Spleen (tissue), 11 donors: ENCODE results near the gene C16orf87. TPM values are rescaled to one million over a fixed set of nuclear protein-coding genes. Genes with fewer than 3 reads are reported as not detected.
A peak's percentile ranks its signal among the peaks of the same experiment; 100 is the strongest.

Experiments
- DNase-seq: peaks from one replicate; pipeline ENCODE4 v3.0.0-alpha.2; 2020
- H3K27ac ChIP-seq, 8 donors: fragments of 200-600 bp; sonication (generic) in 7 of 8; 1 replicate in 4 of 8; 2 replicates in 4 of 8; pipeline versions ENCODE4 v1.5.0 to v1.8.0; 2016 to 2021; ENCODE audit warnings: inconsistent platforms in 4 of 8, mild to moderate bottlenecking in 4 of 8, moderate library complexity in 1 of 8
- H3K27me3 ChIP-seq, 7 donors: fragments of 200-600 bp; sonication (generic) in 6 of 7; replicated peaks in 1 of 7; 1 replicate in 4 of 7; 2 replicates in 3 of 7; pipeline versions ENCODE4 v1.5.0 to v1.8.0; 2016 to 2021; ENCODE audit warnings: inconsistent platforms in 3 of 7, mild to moderate bottlenecking in 1 of 7
- H3K36me3 ChIP-seq, 6 donors: fragments of 200-600 bp; sonication (generic) in 5 of 6; 1 replicate in 4 of 6; 2 replicates in 2 of 6; pipeline versions ENCODE4 v1.5.0 to v1.8.0; 2016 to 2021; ENCODE audit warnings: inconsistent platforms in 2 of 6
- H3K4me1 ChIP-seq, 6 donors: fragments of 200-600 bp; sonication (generic) in 5 of 6; 1 replicate in 3 of 6; 2 replicates in 3 of 6; pipeline versions ENCODE4 v1.5.0 to v1.8.0; 2016 to 2021; ENCODE audit warnings: inconsistent platforms in 3 of 6
- H3K4me3 ChIP-seq, 8 donors: fragments of 200-600 bp; sonication (generic) in 7 of 8; 1 replicate in 4 of 8; 2 replicates in 4 of 8; pipeline versions ENCODE4 v1.5.0 to v1.8.0; 2016 to 2021; ENCODE audit warnings: inconsistent platforms in 4 of 8, mild to moderate bottlenecking in 4 of 8, moderate library complexity in 2 of 8
- H3K9me3 ChIP-seq, 8 donors: fragments of 200-600 bp; sonication (generic) in 7 of 8; 1 replicate in 4 of 8; 2 replicates in 4 of 8; pipeline versions ENCODE4 v1.5.0 to v1.8.0; 2016 to 2021; ENCODE audit warnings: inconsistent platforms in 4 of 8
- POLR2A ChIP-seq, 3 donors: fragments of 450-650 bp; IDR thresholded peaks; one replicate each; pipeline ENCODE4 v1.5.1; 2017; ENCODE audit warnings: antibody characterized with exemption in 3 of 3, mild to moderate bottlenecking in 1 of 3
- POLR2AphosphoS5 ChIP-seq, 3 donors: sonication (generic); formaldehyde crosslinking; IDR thresholded peaks; one replicate each; pipeline ENCODE4 v1.5.1; 2017; ENCODE audit warnings: antibody characterized with exemption in 3 of 3
- WGBS, 5 donors: extraction: QIAGEN DNeasy Blood & Tissue Kit in 3 of 5; methylation state at CpG; one replicate each; pipeline versions ENCODE4 v1.1.5 to v1.1.7; 2013 to 2018; 5-methylcytosine and 5-hydroxymethylcytosine counted together
- intact Hi-C: fragments of 100-400 bp; cut with DNase I; formaldehyde crosslinking; loops from one replicate; pipeline ENCODE4 v1.15.0; 2023; ENCODE audit warnings: low total_unique reads
- polyA plus RNA-seq, 3 donors: library from polyadenylated mRNA; stranded (reverse); fragments of 200-250 nt; gene quantifications; one replicate each; pipeline ENCODE4 v1.2.1, GENCODE V29; 2013
- total RNA-seq, 7 donors: library from RNA; depleted of rRNA in 3 of 7; stranded (reverse); fragments of >200 nt in 3 of 7; fragmentation: NEBNext Ultra II Directional in 4 of 7; extraction: Animal tissue kit (Norgen Biotek cat#: 25700) in 4 of 7; gene quantifications; one replicate each; pipeline versions ENCODE4 v1.1.0 to v1.2.1, GENCODE V29; 2016 to 2021
- TF ChIP-seq, protein P1 (sequence below), 11 experiments: fragments of 200-600 bp in 7 of 11; fragments of 450-650 bp in 4 of 11; sonication (generic) in 4 of 11; IDR thresholded peaks in 8 of 11; conservative IDR thresholded peaks in 3 of 11; 1 replicate in 7 of 11; 2 replicates in 4 of 11; pipeline versions ENCODE4 v1.4.0 to v1.8.0; 2016 to 2021; ENCODE audit warnings: antibody characterized with exemption in 11 of 11, inconsistent platforms in 4 of 11, mild to moderate bottlenecking in 1 of 11
- donor health status: healthy with polysubstance abuse.
- donor health status: DM: no; HTN: no; CAD: no; lungs with moderate emphysema.
- donor health status: DM: no; HTN: no; CAD: no.
- donor health status: Bipolar disorder and iron deficiency.
- donor health status: healthy.
- donor health status: DM: no; HTN: no; CAD: no.
- donor health status: DM: yes; HTN: yes; CAD: no.

C16orf87 gene
- total and polyA plus RNA-seq, 10 donors, result 7.2 to 10.3 (median 8.5) TPM

DNA sequence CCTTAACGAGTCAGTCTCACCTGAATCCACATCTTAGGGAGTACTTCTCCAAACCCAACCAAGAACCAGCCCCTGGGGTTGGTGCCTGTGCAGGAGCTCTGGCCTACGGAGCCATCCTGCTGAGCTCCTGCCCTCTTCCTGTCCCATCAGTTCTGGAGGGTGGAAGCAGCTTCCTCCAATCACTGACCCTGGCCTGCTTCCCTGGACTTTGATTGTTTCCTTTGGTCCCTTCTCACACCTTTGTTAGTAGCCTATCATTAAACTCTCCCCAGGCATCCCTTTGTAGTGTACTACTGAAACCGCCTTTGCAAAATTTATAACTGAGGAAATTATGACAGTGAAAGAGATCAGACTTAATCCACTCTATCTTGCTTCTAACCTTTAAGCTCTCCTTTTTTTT is 21.1 kb upstream of the C16orf87 start:
- intact Hi-C loops, result loop anchor here (5.0 kb wide), 1 partner anchor 55 kb away; no protein-coding TSS in a partner anchor

DNA sequence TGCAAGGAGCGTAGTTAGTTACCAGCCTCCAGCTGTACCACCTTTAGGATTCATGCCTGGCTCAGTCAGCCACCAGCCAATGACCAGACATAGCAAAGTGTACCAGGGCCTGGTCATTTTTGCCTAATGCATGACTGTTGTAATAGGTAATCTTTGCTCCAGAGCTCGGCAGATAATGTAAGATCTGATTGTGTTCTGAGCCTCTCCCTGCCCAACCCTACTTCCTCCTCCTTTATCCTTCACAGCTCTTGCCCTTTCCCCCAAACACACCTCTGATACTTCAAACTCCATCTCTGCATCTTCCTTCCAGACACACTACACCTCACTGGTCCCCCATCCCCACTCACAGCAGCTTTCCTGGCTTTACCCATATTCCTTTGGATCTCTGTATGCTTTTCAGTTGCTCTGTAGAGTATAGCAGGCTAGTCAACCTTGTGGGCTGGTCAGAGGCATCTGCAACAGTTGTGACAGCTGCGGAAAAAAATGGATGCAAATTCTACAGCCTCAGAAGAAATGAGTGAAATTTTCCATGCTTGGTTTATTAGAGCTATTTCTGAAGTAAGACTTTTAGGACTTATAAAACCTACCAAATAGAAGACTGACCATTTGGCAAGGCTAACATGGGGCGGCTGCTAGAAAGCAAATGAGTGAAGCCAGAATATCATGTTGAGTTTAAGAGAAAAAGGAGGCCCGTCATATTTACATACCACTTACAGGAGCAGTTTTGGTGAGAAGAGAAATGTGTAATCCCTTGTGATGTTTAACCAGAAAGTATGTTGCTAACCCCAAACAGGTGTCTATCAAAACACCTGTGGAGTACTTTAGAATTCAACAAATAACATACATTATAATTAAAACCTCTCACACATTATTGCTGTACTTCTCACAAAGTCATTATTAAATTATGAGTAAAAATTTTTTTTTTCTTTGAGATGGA is 19.9 kb upstream of the C16orf87 start:
- Histone ChIP-seq H3K27me3 (peaks cover 0 to 19% (median 0%) of the 10 kb centered on the region in 7 donors), H3K4me3 (no peak overlapping the region), H3K27ac (no peak overlapping the region), H3K4me1 (peaks cover 0 to 5% (median 0%) of the 10 kb centered on the region in 6 donors), H3K36me3 (no peaks in the 10 kb centered on the region), H3K9me3 (no peaks in the 10 kb centered on the region)
- TF ChIP-seq POLR2A (IDR thresholded peaks at IDR 0.05) (no peak), POLR2AphosphoS5 (IDR thresholded peaks at IDR 0.05) (no peak)
- TF ChIP-seq, protein P1, sequence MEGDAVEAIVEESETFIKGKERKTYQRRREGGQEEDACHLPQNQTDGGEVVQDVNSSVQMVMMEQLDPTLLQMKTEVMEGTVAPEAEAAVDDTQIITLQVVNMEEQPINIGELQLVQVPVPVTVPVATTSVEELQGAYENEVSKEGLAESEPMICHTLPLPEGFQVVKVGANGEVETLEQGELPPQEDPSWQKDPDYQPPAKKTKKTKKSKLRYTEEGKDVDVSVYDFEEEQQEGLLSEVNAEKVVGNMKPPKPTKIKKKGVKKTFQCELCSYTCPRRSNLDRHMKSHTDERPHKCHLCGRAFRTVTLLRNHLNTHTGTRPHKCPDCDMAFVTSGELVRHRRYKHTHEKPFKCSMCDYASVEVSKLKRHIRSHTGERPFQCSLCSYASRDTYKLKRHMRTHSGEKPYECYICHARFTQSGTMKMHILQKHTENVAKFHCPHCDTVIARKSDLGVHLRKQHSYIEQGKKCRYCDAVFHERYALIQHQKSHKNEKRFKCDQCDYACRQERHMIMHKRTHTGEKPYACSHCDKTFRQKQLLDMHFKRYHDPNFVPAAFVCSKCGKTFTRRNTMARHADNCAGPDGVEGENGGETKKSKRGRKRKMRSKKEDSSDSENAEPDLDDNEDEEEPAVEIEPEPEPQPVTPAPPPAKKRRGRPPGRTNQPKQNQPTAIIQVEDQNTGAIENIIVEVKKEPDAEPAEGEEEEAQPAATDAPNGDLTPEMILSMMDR (IDR thresholded peaks at IDR 0.05 in 8 of 11, conservative IDR thresholded peaks at IDR 0.05 in 3 of 11), result no peak
- intact Hi-C loops, result loop anchor here (5.0 kb wide), 1 partner anchor 56 kb away; no protein-coding TSS in a partner anchor
- WGBS, 5 donors, result 70 to 81% (median 72%) methylated on average over 5 of the region's 5 CpGs
- DNase-seq, result peak; percentile 18

More for the DNA sequence above, 21.1 kb upstream of the C16orf87 start:
- H3K36me3 ChIP-seq, result no peaks in the 10 kb centered on the region
- TF ChIP-seq, protein P1 (IDR thresholded peaks at IDR 0.05 in 8 of 11, conservative IDR thresholded peaks at IDR 0.05 in 3 of 11), result no peak
- TF ChIP-seq POLR2A (IDR thresholded peaks at IDR 0.05) (no peak), POLR2AphosphoS5 (IDR thresholded peaks at IDR 0.05) (no peak)
- DNase-seq, result no peak
- WGBS, 5 donors, result 68 to 81% (median 71%) methylated on average over 3 of the region's 3 CpGs
- H3K4me1 ChIP-seq, result peaks cover 0 to 7% (median 0%) of the 10 kb centered on the region in 6 donors
- H3K27me3 ChIP-seq, result peaks cover 0 to 9% (median 0%) of the 10 kb centered on the region in 7 donors
- H3K4me3 ChIP-seq, result no peak overlapping the region
- H3K27ac ChIP-seq, result no peak overlapping the region
- H3K9me3 ChIP-seq, result no peaks in the 10 kb centered on the region

DNA sequence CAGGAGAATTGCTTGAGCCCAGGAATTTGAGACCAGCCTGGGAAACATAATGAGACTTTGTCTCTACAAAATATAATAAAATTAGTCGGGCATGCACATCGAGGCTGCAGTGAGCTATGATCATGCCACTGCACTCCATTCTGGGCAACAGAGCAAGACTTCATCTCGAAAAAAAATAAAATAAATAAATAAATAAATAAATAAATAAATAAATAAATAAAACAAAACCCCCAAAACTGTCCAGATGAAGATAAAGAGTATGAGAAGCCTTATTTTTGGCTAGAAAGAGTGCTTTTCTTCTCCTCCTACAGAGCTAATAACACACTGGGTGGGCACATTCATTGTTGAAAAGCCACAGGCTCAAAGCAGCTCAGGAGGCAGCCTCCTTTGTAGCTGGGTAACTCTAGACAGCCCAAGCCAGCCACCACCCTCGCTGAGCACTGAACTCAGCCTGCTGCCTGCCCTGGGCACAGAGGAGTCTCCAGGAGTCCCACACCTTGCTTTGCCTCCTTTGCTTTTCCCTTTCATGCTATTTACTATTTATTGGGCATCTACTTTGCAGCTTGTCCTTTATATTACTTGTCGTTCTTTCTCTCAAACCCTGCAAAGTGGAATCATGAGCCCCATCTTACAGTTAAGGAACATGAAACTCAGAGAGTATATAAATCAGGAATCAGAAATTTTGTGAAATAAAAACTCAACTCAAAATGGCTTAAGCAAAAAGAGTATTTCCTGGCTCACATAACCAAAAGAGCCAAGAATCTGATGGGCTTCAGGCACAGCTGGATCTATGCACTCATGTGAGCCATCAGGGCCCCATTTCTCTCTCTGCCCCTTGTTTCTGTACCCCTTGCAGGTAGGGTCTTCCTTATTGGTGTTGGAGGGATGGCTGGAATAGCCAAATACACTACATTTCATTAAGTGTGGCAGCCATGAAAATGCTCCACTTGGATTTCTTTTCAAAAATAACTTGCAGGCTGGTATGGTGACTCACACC is 18.1 kb upstream of the C16orf87 start:
- WGBS, 5 donors, result 80 to 89% (median 85%) methylated on average over 5 of the region's 5 CpGs
- no peak for TF ChIP-seq POLR2A (IDR thresholded peaks at IDR 0.05)
- TF ChIP-seq, protein P1 (IDR thresholded peaks at IDR 0.05 in 8 of 11, conservative IDR thresholded peaks at IDR 0.05 in 3 of 11), result no peak
- TF ChIP-seq POLR2AphosphoS5 (IDR thresholded peaks at IDR 0.05), result no peak
- no peaks in the 10 kb centered on the region for H3K36me3 ChIP-seq
- peaks cover 0 to 37% (median 7%) of the 10 kb centered on the region in 7 donors for H3K27me3 ChIP-seq
- H3K9me3 ChIP-seq, result no peaks in the 10 kb centered on the region
- H3K27ac ChIP-seq, result no peak overlapping the region
- peaks cover 0 to 8% (median 1%) of the 10 kb centered on the region in 6 donors for H3K4me1 ChIP-seq
- DNase-seq, result peak; percentile 38
- intact Hi-C loops, result no loop called here
- H3K4me3 ChIP-seq, result no peak overlapping the region
